Naive thymus-derived CD8-positive, alpha-beta T cell (primary cell): Measurements from ENCODE around the gene FGF5. TPM values are rescaled to one million over a fixed set of nuclear protein-coding genes. Genes with fewer than 3 reads are reported as not detected.
"Not testable (repeated sequence)": the region's sequence is repeated elsewhere in the genome, so short reads cannot be mapped to it uniquely, and the experiment has no call there.

ENCODE experiments used
- ATAC-seq, 2 donors: fragments of 150-1000 bp; cut with Tn5 transposase in 1 of 2; sonication (Bioruptor Pico), chemical (Tn5 transposase) in 1 of 2; 1 replicate in 1 of 2; 2 replicates in 1 of 2; pipeline ENCODE4 v1.10.0; 2021; ENCODE audit warnings: mild to moderate bottlenecking in 2 of 2, moderate library complexity in 2 of 2
- POLR2A ChIA-PET: fragments of 350-600 bp; sonication (Branson Sonifier 250); formaldehyde crosslinking; loops from one replicate; lab custom pipeline; 2021; ENCODE audit warnings: antibody characterized with exemption; lab: Charles Lee
- DNase-seq, 10 donors: peaks; one replicate each; pipeline versions ENCODE4 v3.0.0 to v3.0.0-alpha.2; 2020 to 2022
- H3K27ac Mint-ChIP-seq, 10 donors: one replicate each; pipeline ENCODE4 v1.8.0; 2020 to 2022; ENCODE audit warnings: mild to moderate bottlenecking in 10 of 10, mixed read lengths in 10 of 10, moderate library complexity in 4 of 10, inconsistent platforms in 1 of 10
- H3K27me3 Mint-ChIP-seq, 5 donors: one replicate each; pipeline ENCODE4 v1.8.0; 2021 to 2022; ENCODE audit warnings: mixed read lengths in 5 of 5
- H3K36me3 Mint-ChIP-seq, 3 donors: one replicate each; pipeline ENCODE4 v1.8.0; 2020 to 2022; ENCODE audit warnings: mixed read lengths in 3 of 3, mild to moderate bottlenecking in 2 of 3, inconsistent platforms in 1 of 3
- H3K4me1 Mint-ChIP-seq, 4 donors: one replicate each; pipeline ENCODE4 v1.8.0; 2021 to 2022; ENCODE audit warnings: mixed read lengths in 4 of 4
- H3K4me3 Mint-ChIP-seq, 10 donors: one replicate each; pipeline ENCODE4 v1.8.0; 2020 to 2022; ENCODE audit warnings: mild to moderate bottlenecking in 10 of 10, mixed read lengths in 10 of 10, moderate library complexity in 6 of 10, inconsistent platforms in 1 of 10
- H3K9me3 Mint-ChIP-seq, 9 donors: one replicate each; pipeline ENCODE4 v1.8.0; 2020 to 2022; ENCODE audit warnings: mixed read lengths in 9 of 9, mild to moderate bottlenecking in 3 of 9, inconsistent platforms in 1 of 9, moderate library complexity in 1 of 9
- polyA plus RNA-seq, 3 donors: library from polyadenylated mRNA; unstranded; fragments of 300-500 nt; fragmentation: Illumina TruSeq; gene quantifications; one replicate each; pipeline ENCODE4 v1.2.3, GENCODE V29; 2021
- total RNA-seq, 8 experiments: library from RNA in 2 of 8; stranded (reverse) in 2 of 8; gene quantifications; one replicate each; pipeline ENCODE4 v1.2.3 and lab custom pipeline; 2021 to 2026

FGF5 gene
- total and polyA plus RNA-seq, 5 experiments from 2014 or later = not detected

DNA sequence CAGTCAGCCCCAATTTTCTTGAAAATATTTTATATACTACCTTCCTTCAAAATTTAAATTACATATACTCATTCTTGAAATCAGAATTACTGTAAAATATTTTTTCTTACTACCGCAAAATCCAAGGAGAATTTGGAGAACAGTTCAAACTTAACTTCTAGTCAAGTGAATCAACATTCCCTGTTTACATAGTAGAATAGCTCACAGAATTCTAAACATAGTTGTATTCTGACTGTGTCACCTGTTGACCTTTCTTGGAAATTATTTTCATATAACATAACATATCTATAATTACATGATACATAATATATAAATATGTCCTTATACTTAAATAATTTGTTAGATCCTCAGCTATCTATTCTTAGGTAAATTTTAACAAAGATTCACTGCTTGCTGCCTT lies 31.0 kb upstream of the FGF5 start:
- Mint-ChIP-seq H3K27ac (no peak overlapping the region), H3K36me3 (no peaks in the 10 kb centered on the region), H3K9me3 (no peaks in the 10 kb centered on the region), H3K4me3 (no peak overlapping the region), H3K27me3 (peaks cover 5 to 15% (median 10%) of the 10 kb centered on the region in 5 donors), H3K4me1 (no peaks in the 10 kb centered on the region)
- no peak for DNase-seq
- no peak for ATAC-seq
- POLR2A ChIA-PET = no interaction called here

DNA sequence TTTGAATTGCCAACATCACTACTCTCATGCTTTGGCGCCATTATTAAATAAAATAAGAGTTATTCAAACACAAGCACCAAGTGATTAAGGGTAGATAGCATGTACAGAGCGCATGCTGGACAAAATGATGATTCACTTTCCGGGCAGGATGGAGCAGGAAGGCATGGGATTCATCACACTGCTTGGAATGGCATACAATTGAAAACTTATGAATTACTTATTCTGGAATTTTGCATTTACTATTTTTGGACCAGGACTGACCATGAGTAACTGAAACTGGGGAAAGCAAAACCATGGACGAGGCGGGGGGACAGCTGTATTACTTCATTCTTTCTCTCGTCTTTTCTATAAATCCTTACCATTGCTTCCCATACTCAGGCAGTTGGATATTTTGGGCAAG lies 28.5 kb upstream of the FGF5 start:
- Mint-ChIP-seq H3K9me3 (no peaks in the 10 kb centered on the region), H3K4me1 (no peaks in the 10 kb centered on the region)
- POLR2A ChIA-PET = no interaction called here

DNA sequence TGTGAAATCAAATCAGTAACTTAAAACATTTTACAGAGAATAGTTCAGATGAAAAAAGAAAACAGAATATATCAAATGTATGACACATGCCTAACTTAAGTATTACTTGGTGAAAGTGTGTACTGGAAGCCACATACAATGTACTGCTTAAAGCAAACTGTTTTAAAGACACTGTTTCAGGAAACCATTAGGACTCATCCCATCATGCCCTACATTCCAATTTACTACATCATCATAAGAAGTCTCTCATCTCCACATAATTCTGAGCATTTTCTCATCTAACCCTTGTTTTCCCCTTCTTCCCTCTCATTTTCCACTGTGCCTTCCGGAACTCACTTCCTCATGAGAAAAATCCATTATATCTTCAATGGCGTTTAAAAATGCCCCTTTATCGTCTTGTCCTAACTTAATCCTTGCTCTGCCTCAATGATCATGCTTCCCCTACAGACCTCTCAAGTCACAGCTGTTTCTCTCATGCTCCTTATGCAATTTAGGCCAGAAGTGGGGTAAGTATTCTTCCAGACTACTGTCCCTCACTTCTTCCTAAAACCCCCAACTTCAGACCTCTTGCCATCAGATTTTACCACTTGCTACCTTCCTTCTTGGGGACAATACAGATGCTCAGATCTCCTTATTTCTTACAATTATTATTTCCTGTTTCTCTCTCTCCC lies 26.8 kb upstream of the FGF5 start:
- H3K36me3 Mint-ChIP-seq = no peaks in the 10 kb centered on the region
- POLR2A ChIA-PET = no interaction called here
- peaks cover 10 to 22% (median 13%) of the 10 kb centered on the region in 5 donors for H3K27me3 Mint-ChIP-seq
- no peaks in the 10 kb centered on the region for H3K4me1 Mint-ChIP-seq
- H3K4me3 Mint-ChIP-seq = no peak overlapping the region
- ATAC-seq (no peak), DNase-seq (no peak)
- H3K27ac Mint-ChIP-seq = no peak overlapping the region
- no peaks in the 10 kb centered on the region for H3K9me3 Mint-ChIP-seq

More for the DNA sequence above, 28.5 kb upstream of the FGF5 start:
- H3K4me3 Mint-ChIP-seq = no peak overlapping the region
- DNase-seq (no peak), ATAC-seq (no peak)
- no peak overlapping the region for H3K27ac Mint-ChIP-seq
- peaks cover 5 to 11% (median 8%) of the 10 kb centered on the region in 5 donors for H3K27me3 Mint-ChIP-seq
- H3K36me3 Mint-ChIP-seq = no peaks in the 10 kb centered on the region

DNA sequence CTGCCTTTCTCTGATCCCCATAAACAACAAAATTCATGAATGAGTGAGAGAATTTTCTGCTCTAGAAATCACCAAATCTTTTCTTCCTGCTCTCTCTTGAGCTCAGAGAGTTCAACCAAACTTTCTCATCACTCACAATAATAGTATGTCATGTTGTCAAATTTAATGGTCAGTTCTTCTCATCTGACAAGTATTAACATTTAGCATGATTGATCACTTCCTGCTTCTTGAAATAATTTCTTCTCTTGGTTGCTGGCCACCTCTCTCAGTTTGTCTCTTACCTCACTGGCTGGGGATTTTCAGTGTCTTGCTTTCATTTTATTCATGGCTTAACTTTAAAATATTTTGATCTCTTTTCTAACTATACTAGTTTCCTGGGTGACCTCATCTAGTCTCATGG lies 25.5 kb upstream of the FGF5 start:
- POLR2A ChIA-PET = no interaction called here
- H3K36me3 Mint-ChIP-seq = no peaks in the 10 kb centered on the region
- DNase-seq = no peak
- H3K4me1 Mint-ChIP-seq = no peaks in the 10 kb centered on the region
- ATAC-seq = no peak
- H3K27ac Mint-ChIP-seq = no peak overlapping the region
- H3K4me3 Mint-ChIP-seq = no peak overlapping the region
- no peaks in the 10 kb centered on the region for H3K9me3 Mint-ChIP-seq
- peaks cover 8 to 20% (median 12%) of the 10 kb centered on the region in 5 donors for H3K27me3 Mint-ChIP-seq

DNA sequence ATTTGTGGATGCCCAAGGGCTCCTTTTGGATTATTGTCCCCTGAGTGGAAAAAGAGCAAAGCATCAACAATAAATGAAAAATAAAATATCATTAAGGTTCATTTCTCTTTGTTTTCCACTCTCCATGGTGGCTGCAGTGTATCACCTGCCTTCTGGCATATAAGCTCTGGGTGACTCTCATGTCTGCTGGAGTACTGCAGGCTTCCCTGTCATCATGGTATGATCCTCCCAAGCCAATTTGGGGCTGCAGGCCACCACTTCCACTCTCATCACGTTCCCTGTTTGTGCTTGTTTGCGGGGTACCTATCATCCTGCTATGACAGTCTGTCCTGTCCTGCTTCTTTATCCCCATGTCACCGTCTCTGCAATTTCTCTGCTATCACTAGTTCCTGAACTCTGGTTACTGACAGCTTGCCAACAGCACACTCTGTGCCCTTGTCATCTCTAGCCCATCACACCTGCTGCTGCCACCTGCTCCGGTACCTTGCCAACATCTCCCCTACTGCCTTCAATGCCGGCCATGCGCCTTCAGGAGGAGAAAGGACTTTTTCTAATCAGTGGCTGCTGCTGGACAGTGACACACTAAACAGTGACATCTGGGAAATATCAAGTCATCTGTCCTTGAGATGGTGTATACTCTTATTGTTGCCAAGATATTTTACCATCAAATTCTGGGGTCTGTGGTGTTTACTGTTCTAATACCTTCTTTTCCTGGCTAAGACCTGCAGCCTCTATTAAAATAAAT lies 23.0 kb upstream of the FGF5 start:
- Mint-ChIP-seq H3K4me1 (no peaks in the 10 kb centered on the region), H3K27ac (no peak overlapping the region)

DNA sequence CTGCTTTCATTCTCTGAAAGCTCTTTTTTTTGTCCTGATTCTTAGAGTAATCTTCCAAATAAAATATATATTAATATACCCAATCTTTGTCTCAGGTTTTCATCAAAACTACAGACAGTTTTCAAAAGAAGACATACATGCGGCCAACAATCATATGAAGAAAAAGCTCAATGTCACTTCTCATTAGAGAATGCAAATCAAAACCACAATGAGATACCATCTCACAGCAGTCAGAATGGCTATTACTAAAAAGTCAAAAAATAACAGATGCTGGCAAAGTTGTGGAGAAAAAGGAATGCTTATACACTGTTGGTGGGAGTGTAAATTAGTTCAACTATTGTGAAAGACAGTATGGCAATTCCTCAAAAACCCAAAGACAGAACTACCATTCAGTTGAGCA lies 19.0 kb upstream of the FGF5 start:
- DNase-seq, ATAC-seq, H3K4me1 Mint-ChIP-seq, POLR2A ChIA-PET, H3K4me3 Mint-ChIP-seq, H3K36me3 Mint-ChIP-seq, H3K27ac Mint-ChIP-seq, H3K9me3 Mint-ChIP-seq: not testable (repeated sequence)
- peaks cover 8 to 34% (median 12%) of the 10 kb centered on the region in 5 donors for H3K27me3 Mint-ChIP-seq

More for the DNA sequence above, 23.0 kb upstream of the FGF5 start:
- peaks cover 8 to 34% (median 11%) of the 10 kb centered on the region in 5 donors for H3K27me3 Mint-ChIP-seq
- DNase-seq (no peak), ATAC-seq (no peak)
- POLR2A ChIA-PET = no interaction called here
- no peaks in the 10 kb centered on the region for H3K9me3 Mint-ChIP-seq
- no peaks in the 10 kb centered on the region for H3K36me3 Mint-ChIP-seq
- no peak overlapping the region for H3K4me3 Mint-ChIP-seq

DNA sequence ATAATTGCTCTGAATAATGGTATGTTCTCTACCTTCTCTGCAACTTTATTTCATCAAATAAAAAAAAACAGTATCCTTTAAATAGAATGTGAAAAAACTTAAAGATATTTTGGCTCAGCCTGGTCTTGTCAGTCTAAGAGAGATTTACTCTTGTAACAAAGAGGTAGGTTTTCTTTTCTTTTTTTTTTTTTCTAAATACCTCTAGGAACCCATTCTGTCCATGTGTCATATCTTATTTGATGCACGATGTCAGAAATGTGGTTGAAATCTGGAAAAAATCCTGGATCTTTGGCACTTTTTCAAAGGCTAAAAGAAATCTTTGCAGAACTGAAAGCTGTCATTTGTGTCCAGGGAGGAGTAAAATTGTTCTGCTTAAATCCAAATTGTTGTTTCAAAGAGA lies 17.3 kb upstream of the FGF5 start:
- H3K4me1 Mint-ChIP-seq = no peaks in the 10 kb centered on the region
- POLR2A ChIA-PET = no interaction called here
- ATAC-seq = no peak
- DNase-seq = no peak
- H3K4me3 Mint-ChIP-seq = no peak overlapping the region
- no peak overlapping the region for H3K27ac Mint-ChIP-seq
- no peaks in the 10 kb centered on the region for H3K9me3 Mint-ChIP-seq
- no peaks in the 10 kb centered on the region for H3K36me3 Mint-ChIP-seq
- H3K27me3 Mint-ChIP-seq = peaks cover 4 to 26% (median 9%) of the 10 kb centered on the region in 5 donors

DNA sequence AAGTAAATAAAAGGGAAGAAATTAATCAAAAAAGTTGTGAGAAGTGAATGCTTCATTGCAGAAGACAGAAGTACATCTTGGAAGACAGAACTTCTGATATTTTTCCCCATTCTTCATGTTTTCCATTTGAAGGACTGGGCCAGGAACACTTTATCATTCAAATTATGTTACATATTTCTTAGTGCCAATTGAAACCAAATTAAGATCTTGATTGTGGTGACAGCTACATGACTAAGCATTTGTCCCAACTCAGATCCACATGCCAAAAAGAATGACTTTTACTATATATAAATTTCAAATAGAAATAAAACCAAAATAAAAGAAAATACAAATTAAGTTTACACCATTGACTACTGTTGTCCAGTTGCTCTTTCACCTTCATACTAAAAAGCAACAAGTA lies 14.0 kb upstream of the FGF5 start:
- H3K27ac Mint-ChIP-seq = no peak overlapping the region
- POLR2A ChIA-PET = no interaction called here
- H3K9me3 Mint-ChIP-seq = peaks cover 0 to 2% (median 0%) of the 10 kb centered on the region in 9 donors
- H3K4me3 Mint-ChIP-seq = no peak overlapping the region
- no peaks in the 10 kb centered on the region for H3K4me1 Mint-ChIP-seq
- no peaks in the 10 kb centered on the region for H3K36me3 Mint-ChIP-seq
- ATAC-seq (no peak), DNase-seq (no peak)
- peaks cover 9 to 27% (median 13%) of the 10 kb centered on the region in 5 donors for H3K27me3 Mint-ChIP-seq

DNA sequence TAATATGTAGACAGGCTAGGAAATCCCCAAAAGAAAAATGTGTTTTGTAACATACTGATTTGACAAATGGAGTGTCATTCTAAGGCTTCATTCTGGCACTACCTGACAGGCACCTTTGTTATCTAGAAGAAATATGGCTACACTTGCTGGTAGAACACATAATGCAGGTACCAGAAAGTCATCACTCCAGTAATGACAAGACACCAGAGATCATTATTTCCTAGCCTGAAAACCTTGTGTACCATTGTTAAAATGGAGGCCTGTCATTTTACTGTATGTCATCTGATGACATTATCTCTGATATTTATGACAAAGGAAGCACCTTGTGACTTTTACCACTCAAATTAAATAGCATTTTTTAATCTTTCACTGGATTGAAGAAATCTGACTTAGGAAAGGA lies 13.5 kb upstream of the FGF5 start:
- H3K27ac Mint-ChIP-seq = no peak overlapping the region
- H3K27me3 Mint-ChIP-seq = peaks cover 9 to 27% (median 16%) of the 10 kb centered on the region in 5 donors
- no peaks in the 10 kb centered on the region for H3K4me1 Mint-ChIP-seq
- POLR2A ChIA-PET = no interaction called here
- no peak overlapping the region for H3K4me3 Mint-ChIP-seq
- peaks cover 0 to 2% (median 0%) of the 10 kb centered on the region in 9 donors for H3K9me3 Mint-ChIP-seq
- H3K36me3 Mint-ChIP-seq = no peaks in the 10 kb centered on the region
- DNase-seq (no peak), ATAC-seq (no peak)

DNA sequence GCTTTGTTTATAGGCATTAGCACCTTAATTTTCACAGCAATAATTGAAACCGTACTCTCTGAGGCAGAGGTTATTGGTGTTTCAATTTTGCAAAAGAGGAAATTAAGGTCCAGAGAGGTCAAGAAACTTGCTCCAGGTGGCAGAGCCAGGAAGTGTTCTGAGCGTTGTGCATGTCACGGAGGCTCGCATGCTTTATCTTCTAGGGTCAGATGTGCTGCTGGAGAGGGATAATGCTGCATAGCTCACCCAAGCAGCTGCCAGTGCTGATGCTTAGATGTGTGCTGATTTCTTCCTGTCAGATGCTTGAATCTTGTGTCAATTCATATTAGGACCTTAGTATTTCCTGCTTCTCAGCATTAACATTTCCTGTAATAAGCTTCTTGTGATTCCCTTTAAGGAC lies 13.0 kb upstream of the FGF5 start:
- H3K36me3 Mint-ChIP-seq = no peaks in the 10 kb centered on the region

DNA sequence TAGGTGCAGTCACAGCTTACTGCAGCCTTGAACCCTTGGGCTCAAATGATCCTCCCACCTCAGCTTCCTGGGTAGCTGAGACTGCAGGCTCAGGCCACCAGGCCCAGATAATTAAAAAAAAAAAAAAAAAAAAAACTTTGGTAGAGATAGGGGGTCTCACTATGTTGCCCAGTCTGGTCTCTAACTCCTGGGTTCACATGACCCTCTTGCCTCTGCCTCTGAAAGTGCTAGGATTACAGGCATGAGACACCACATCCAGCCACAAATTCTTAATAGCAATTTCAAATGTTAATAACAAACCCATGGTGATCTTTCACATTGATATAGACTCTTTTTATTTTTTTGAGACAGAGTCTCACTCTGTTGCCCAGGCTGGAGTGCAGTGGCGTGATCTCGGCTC lies 12.3 kb upstream of the FGF5 start:
- ATAC-seq (no peak), DNase-seq (no peak)
- Mint-ChIP-seq H3K27me3 (peaks cover 9 to 38% (median 18%) of the 10 kb centered on the region in 5 donors), H3K36me3 (no peaks in the 10 kb centered on the region), H3K27ac (no peak overlapping the region), H3K9me3 (peaks cover 0 to 2% (median 0%) of the 10 kb centered on the region in 9 donors), H3K4me1 (no peaks in the 10 kb centered on the region), H3K4me3 (no peak overlapping the region)
- POLR2A ChIA-PET = no interaction called here

More for the DNA sequence above, 13.0 kb upstream of the FGF5 start:
- H3K27ac Mint-ChIP-seq = no peak overlapping the region
- POLR2A ChIA-PET = no interaction called here
- H3K4me1 Mint-ChIP-seq = no peaks in the 10 kb centered on the region
- peaks cover 9 to 32% (median 18%) of the 10 kb centered on the region in 5 donors for H3K27me3 Mint-ChIP-seq
- no peak overlapping the region for H3K4me3 Mint-ChIP-seq
- no peak for DNase-seq
- peaks cover 0 to 2% (median 0%) of the 10 kb centered on the region in 9 donors for H3K9me3 Mint-ChIP-seq
- ATAC-seq = no peak

DNA sequence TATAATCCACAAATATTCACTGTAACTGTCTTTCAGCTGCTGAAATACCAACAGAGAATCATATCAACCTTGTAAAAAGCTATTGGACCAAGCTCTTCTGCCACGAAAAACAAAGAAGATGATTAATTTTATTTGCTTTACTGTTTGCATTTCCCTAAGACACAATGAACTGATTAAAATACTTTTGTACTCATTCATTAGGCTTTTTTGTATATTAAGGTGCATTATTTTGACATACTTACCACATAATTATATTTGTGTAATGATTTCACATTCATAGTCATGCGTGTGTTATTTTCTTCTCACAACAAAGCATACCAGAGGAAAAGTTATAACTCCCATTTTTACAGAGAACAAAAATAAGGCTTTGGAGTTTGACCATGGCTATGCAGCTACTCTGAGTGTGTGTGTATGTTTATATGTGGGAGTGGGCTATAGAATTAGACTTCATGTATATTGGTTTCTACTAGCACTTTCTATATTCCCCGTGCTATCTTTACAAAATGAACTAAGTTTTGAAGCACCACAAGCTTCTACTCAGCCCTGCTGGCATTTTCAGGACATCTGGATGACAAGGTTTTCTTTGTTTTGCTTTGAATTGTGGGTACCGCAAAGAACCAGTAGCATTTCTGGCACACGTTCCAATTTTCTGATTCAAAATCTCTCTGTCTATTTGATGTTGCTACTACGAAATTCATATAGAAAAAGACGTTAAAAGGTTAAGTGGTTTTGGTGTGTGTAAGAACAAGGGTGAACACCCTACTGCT lies 11.0 kb upstream of the FGF5 start:
- peaks cover 0 to 2% (median 0%) of the 10 kb centered on the region in 9 donors for H3K9me3 Mint-ChIP-seq
- peaks cover 9 to 43% (median 18%) of the 10 kb centered on the region in 5 donors for H3K27me3 Mint-ChIP-seq

DNA sequence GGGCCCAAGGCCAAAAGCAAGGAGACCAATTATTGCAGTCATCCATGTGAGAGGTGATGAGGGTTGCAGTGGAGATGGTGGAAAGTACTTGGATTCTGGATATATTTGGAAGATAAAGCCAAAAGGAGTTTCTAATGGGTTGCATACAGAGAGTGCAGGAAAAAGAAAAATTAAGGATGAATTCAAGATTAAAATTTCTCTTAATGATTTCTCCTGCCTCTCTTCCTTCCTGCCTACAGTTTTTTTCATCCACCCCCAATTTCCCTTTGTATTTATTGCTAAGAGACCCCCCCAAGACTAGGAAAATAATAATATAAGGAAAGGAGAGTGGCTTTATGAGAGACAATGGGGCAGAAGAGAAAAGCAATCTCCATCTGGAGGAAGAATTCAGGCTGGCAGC lies 8.6 kb upstream of the FGF5 start:
- Mint-ChIP-seq H3K27ac (no peak overlapping the region), H3K9me3 (peaks cover 0 to 2% (median 0%) of the 10 kb centered on the region in 9 donors), H3K4me3 (no peak overlapping the region), H3K27me3 (peaks cover 8 to 49% (median 27%) of the 10 kb centered on the region in 5 donors), H3K36me3 (no peaks in the 10 kb centered on the region), H3K4me1 (no peaks in the 10 kb centered on the region)
- ATAC-seq (no peak), DNase-seq (no peak)
- POLR2A ChIA-PET = no interaction called here

More for the DNA sequence above, 11.0 kb upstream of the FGF5 start:
- no peaks in the 10 kb centered on the region for H3K4me1 Mint-ChIP-seq
- ATAC-seq = no peak
- H3K4me3 Mint-ChIP-seq = no peak overlapping the region
- POLR2A ChIA-PET = no interaction called here
- peak overlapping the region in 1 of 10 donors; percentile 51 for H3K27ac Mint-ChIP-seq
- DNase-seq = no peak
- no peaks in the 10 kb centered on the region for H3K36me3 Mint-ChIP-seq
